ENCODE results near the gene SPDYE17. TPM values are rescaled to one million over a fixed set of nuclear protein-coding genes. Genes with fewer than 3 reads are reported as not detected.
"Not testable (repeated sequence)": the region's sequence is repeated elsewhere in the genome, so short reads cannot be mapped to it uniquely, and the experiment has no call there.

SPDYE17 gene, protein sequence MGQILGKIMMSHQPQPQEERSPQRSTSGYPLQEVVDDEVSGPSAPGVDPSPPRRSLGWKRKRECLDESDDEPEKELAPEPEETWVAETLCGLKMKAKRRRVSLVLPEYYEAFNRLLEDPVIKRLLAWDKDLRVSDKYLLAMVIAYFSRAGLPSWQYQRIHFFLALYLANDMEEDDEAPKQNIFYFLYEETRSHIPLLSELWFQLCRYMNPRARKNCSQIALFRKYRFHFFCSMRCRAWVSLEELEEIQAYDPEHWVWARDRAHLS
- not detected in 2 replicates for total RNA-seq

DNA sequence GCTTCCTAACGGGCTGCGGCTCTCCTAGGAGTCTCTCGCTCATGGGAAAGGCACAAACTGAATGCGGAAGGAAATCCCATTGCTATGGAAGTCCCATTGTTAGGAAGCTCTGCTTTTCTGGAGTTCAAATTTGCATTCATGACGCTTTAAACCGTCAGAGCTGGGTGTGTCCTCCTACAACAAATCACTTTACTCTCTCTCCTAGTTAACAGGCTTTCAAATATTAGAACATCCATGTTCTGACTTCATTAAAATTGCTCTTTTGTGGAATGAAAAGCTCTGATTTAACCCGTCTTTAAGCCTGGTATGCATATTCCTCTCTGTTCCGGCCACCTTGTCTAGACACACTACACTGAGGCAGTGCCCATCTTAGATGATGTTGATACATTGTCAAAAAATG lies at the start of gene SPDYE17:
Gene SPDYE17, minus strand, starts transcription at position 101 of the 400 bp plus-strand sequence. CDS start 1,791 bp downstream, outside the sequence.
- not testable (repeated sequence) for H3K36me3 ChIP-seq (ENCODE audit: insufficient read depth, low read length); H3K9me3 ChIP-seq (ENCODE audit: low read depth, low read length); DNase-seq (ENCODE audit: insufficient read length, low spot score, missing footprints); H3K4me2 ChIP-seq (ENCODE audit: insufficient read depth, low read length); H4K20me1 ChIP-seq (ENCODE audit: insufficient read depth, low read length); H2AFZ ChIP-seq (ENCODE audit: low read length); H3K27me3 ChIP-seq (ENCODE audit: insufficient read depth, low read length); H3K4me3 ChIP-seq (ENCODE audit: insufficient read depth, low read length); H3K4me1 ChIP-seq (ENCODE audit: insufficient read depth, low read length); H3K79me2 ChIP-seq (ENCODE audit: insufficient read depth, low read length); H3K27ac ChIP-seq (ENCODE audit: low read depth, low read length)

GRCh38 chr7:77080236-77080635 lies 48.1 kb upstream of the SPDYE17 start:
- not testable (repeated sequence) for H3K27me3 ChIP-seq (ENCODE audit: insufficient read depth, low read length); H3K27ac ChIP-seq (ENCODE audit: low read depth, low read length); H3K36me3 ChIP-seq (ENCODE audit: insufficient read depth, low read length); H3K9me3 ChIP-seq (ENCODE audit: low read depth, low read length); H2AFZ ChIP-seq (ENCODE audit: low read length); H3K4me1 ChIP-seq (ENCODE audit: insufficient read depth, low read length); H3K4me3 ChIP-seq (ENCODE audit: insufficient read depth, low read length); H3K79me2 ChIP-seq (ENCODE audit: insufficient read depth, low read length); H4K20me1 ChIP-seq (ENCODE audit: insufficient read depth, low read length); DNase-seq (ENCODE audit: insufficient read length, low spot score, missing footprints); H3K4me2 ChIP-seq (ENCODE audit: insufficient read depth, low read length)

DNA sequence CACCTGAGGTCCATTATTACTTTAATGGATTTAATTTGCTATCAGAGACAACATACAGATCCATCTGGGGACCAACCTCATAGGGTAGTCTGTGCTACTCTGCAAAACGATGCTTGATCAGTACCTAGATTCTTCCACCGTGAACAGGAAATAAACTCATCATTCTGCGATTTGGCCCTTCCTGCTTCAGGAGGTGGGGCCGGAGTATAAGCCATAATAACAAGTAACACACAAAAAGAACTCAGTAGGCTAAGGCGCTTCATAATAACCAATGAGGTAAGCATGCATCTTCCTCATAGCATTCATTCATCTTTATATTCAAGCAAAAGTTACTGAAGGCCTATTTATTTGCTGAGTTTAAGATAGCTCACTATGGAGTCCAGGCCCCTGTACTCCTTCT lies 47.5 kb upstream of the SPDYE17 start:
- not testable (repeated sequence) for H3K36me3 ChIP-seq (ENCODE audit: insufficient read depth, low read length); H3K4me1 ChIP-seq (ENCODE audit: insufficient read depth, low read length); H3K27me3 ChIP-seq (ENCODE audit: insufficient read depth, low read length); H3K4me3 ChIP-seq (ENCODE audit: insufficient read depth, low read length); DNase-seq (ENCODE audit: insufficient read length, low spot score, missing footprints); H3K27ac ChIP-seq (ENCODE audit: low read depth, low read length); H3K79me2 ChIP-seq (ENCODE audit: insufficient read depth, low read length); H3K9me3 ChIP-seq (ENCODE audit: low read depth, low read length); H3K4me2 ChIP-seq (ENCODE audit: insufficient read depth, low read length); H4K20me1 ChIP-seq (ENCODE audit: insufficient read depth, low read length); H2AFZ ChIP-seq (ENCODE audit: low read length)

- not testable (repeated sequence) for H3K4me2 ChIP-seq (ENCODE audit: insufficient read depth, low read length); H3K4me3 ChIP-seq (ENCODE audit: insufficient read depth, low read length); H3K27ac ChIP-seq (ENCODE audit: low read depth, low read length); DNase-seq (ENCODE audit: insufficient read length, low spot score, missing footprints); H3K27me3 ChIP-seq (ENCODE audit: insufficient read depth, low read length); H3K36me3 ChIP-seq (ENCODE audit: insufficient read depth, low read length); H4K20me1 ChIP-seq (ENCODE audit: insufficient read depth, low read length); H3K9me3 ChIP-seq (ENCODE audit: low read depth, low read length); H3K79me2 ChIP-seq (ENCODE audit: insufficient read depth, low read length); H2AFZ ChIP-seq (ENCODE audit: low read length); H3K4me1 ChIP-seq (ENCODE audit: insufficient read depth, low read length)
Observed at GRCh38 chr7:77079112-77079511, 47.0 kb upstream of the SPDYE17 start.

GRCh38 chr7:77077060-77077459 lies 44.9 kb upstream of the SPDYE17 start:
- not testable (repeated sequence) for DNase-seq (ENCODE audit: insufficient read length, low spot score, missing footprints); H4K20me1 ChIP-seq (ENCODE audit: insufficient read depth, low read length); H3K9me3 ChIP-seq (ENCODE audit: low read depth, low read length); H3K36me3 ChIP-seq (ENCODE audit: insufficient read depth, low read length); H2AFZ ChIP-seq (ENCODE audit: low read length); H3K27ac ChIP-seq (ENCODE audit: low read depth, low read length); H3K4me3 ChIP-seq (ENCODE audit: insufficient read depth, low read length); H3K4me2 ChIP-seq (ENCODE audit: insufficient read depth, low read length); H3K4me1 ChIP-seq (ENCODE audit: insufficient read depth, low read length); H3K79me2 ChIP-seq (ENCODE audit: insufficient read depth, low read length); H3K27me3 ChIP-seq (ENCODE audit: insufficient read depth, low read length)

DNA sequence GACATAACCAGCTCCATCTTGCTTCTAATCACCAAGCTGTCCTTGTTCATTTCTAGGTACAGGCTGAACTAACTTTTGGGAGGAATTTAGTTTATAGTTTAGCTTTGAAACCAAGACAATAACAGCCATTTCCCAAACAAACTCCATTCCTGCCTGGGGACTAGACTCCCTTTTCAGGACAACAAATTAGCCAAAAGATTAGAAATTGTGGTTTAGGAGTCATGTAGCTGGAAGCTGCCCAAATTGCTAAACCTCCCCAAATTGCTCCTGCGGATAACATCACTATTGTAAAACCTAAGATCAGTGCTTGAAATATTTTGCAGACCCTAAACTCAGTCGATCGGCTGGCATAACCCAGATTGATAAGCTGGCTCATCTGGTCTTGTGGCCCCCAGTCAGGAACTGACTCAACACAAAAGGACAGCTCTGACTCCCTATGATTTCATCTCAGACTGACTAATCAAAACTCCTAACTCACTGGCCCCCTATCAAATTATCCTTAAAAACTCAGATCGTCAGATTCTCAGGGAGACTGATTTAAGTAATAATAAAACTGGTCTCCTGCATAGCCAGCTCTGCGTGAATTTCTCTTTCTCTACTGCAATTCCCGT lies 42.7 kb upstream of the SPDYE17 start:
- H3K9me3 ChIP-seq (ENCODE audit: low read depth, low read length); H2AFZ ChIP-seq (ENCODE audit: low read length); H3K79me2 ChIP-seq (ENCODE audit: insufficient read depth, low read length); H4K20me1 ChIP-seq (ENCODE audit: insufficient read depth, low read length); H3K4me1 ChIP-seq (ENCODE audit: insufficient read depth, low read length); DNase-seq (ENCODE audit: insufficient read length, low spot score, missing footprints); H3K4me3 ChIP-seq (ENCODE audit: insufficient read depth, low read length); H3K36me3 ChIP-seq (ENCODE audit: insufficient read depth, low read length); H3K4me2 ChIP-seq (ENCODE audit: insufficient read depth, low read length); H3K27ac ChIP-seq (ENCODE audit: low read depth, low read length); H3K27me3 ChIP-seq (ENCODE audit: insufficient read depth, low read length): not testable (repeated sequence)

- DNase-seq (ENCODE audit: insufficient read length, low spot score, missing footprints); H3K27ac ChIP-seq (ENCODE audit: low read depth, low read length): not testable (repeated sequence)
Observed at GRCh38 chr7:77071108-77071507, 38.9 kb upstream of the SPDYE17 start.

DNA sequence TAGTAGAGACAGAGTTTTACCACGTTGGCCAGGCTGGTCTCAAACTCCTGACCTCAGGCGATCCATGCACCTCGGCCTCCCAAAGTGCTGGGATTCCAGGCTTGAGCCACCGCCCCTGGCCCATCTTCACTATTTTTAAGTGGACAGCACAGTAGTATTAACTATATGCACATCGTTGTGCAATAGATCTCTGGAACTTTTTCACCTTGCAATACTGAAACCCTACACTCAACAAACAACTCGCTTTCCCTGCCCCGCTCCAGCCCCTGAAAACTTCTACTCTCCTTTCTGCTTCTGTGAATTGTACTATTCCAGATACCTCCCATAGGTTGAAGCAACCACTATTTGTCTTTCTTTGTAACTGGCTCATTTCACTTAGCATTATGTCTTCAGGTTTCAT lies 33.7 kb upstream of the SPDYE17 start:
- DNase-seq (ENCODE audit: insufficient read length, low spot score, missing footprints), result not testable (repeated sequence)

More at GRCh38 chr7:77071108-77071507, 38.9 kb upstream of the SPDYE17 start:
- H3K9me3 ChIP-seq (ENCODE audit: low read depth, low read length); H3K36me3 ChIP-seq (ENCODE audit: insufficient read depth, low read length); H3K79me2 ChIP-seq (ENCODE audit: insufficient read depth, low read length); H4K20me1 ChIP-seq (ENCODE audit: insufficient read depth, low read length); H3K4me3 ChIP-seq (ENCODE audit: insufficient read depth, low read length); H2AFZ ChIP-seq (ENCODE audit: low read length); H3K4me1 ChIP-seq (ENCODE audit: insufficient read depth, low read length); H3K4me2 ChIP-seq (ENCODE audit: insufficient read depth, low read length); H3K27me3 ChIP-seq (ENCODE audit: insufficient read depth, low read length): not testable (repeated sequence)

GRCh38 chr7:77063732-77064131 lies 31.6 kb upstream of the SPDYE17 start:
- not testable (repeated sequence) for H4K20me1 ChIP-seq (ENCODE audit: insufficient read depth, low read length); DNase-seq (ENCODE audit: insufficient read length, low spot score, missing footprints); H3K4me3 ChIP-seq (ENCODE audit: insufficient read depth, low read length); H2AFZ ChIP-seq (ENCODE audit: low read length); H3K9me3 ChIP-seq (ENCODE audit: low read depth, low read length); H3K27me3 ChIP-seq (ENCODE audit: insufficient read depth, low read length); H3K36me3 ChIP-seq (ENCODE audit: insufficient read depth, low read length); H3K79me2 ChIP-seq (ENCODE audit: insufficient read depth, low read length); H3K4me1 ChIP-seq (ENCODE audit: insufficient read depth, low read length); H3K4me2 ChIP-seq (ENCODE audit: insufficient read depth, low read length); H3K27ac ChIP-seq (ENCODE audit: low read depth, low read length)

More for the DNA sequence above, 33.7 kb upstream of the SPDYE17 start:
- not testable (repeated sequence) for H3K4me1 ChIP-seq (ENCODE audit: insufficient read depth, low read length); H3K9me3 ChIP-seq (ENCODE audit: low read depth, low read length); H2AFZ ChIP-seq (ENCODE audit: low read length); H3K4me3 ChIP-seq (ENCODE audit: insufficient read depth, low read length); H3K27me3 ChIP-seq (ENCODE audit: insufficient read depth, low read length); H3K27ac ChIP-seq (ENCODE audit: low read depth, low read length); H3K4me2 ChIP-seq (ENCODE audit: insufficient read depth, low read length); H4K20me1 ChIP-seq (ENCODE audit: insufficient read depth, low read length); H3K36me3 ChIP-seq (ENCODE audit: insufficient read depth, low read length); H3K79me2 ChIP-seq (ENCODE audit: insufficient read depth, low read length)

All from osteoblast (primary cell).